Ovary (tissue), 3 donors: ENCODE results near the gene MAPK10.

Experiments
- EP300 ChIP-seq: sonication (generic); formaldehyde crosslinking; IDR thresholded peaks from one replicate; pipeline ENCODE4 v1.6.1; 2017; ENCODE audit warnings: antibody characterized with exemption
- POLR2A ChIP-seq: fragments of 450-650 bp; IDR thresholded peaks from one replicate; pipeline ENCODE4 v1.6.1; 2017; ENCODE audit warnings: antibody characterized with exemption, mild to moderate bottlenecking, moderate library complexity
- TF ChIP-seq, protein P1 (sequence below), 3 donors: fragments of 450-650 bp in 2 of 3; fragments of 200-600 bp in 1 of 3; IDR thresholded peaks; one replicate each; pipeline versions ENCODE4 v1.5.1 to v1.8.0; 2016 to 2022; ENCODE audit warnings: antibody characterized with exemption in 3 of 3, mild to moderate bottlenecking in 1 of 3
- donor health status: DM: no; HTN: no; CAD: no.

DNA sequence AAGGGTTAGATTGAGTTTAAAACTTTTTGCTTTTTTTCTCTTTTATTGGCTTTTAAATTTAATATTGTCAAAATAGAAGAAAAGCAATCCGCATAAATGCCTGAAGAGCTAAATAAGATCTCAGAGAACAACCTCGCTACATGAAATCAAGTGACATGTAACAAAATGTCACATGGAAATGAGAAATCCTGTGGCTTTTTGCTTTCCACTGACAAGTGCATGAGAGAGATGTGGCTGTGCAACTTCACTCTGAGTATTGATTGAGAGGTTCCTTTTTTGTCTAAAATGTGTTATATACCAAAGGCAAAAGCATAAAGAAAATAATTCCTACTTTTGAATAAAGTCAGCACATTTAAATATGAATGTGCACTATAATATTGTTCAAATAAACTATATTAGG, 263.5 kb downstream of the MAPK10 start:
- TF ChIP-seq, protein P1, sequence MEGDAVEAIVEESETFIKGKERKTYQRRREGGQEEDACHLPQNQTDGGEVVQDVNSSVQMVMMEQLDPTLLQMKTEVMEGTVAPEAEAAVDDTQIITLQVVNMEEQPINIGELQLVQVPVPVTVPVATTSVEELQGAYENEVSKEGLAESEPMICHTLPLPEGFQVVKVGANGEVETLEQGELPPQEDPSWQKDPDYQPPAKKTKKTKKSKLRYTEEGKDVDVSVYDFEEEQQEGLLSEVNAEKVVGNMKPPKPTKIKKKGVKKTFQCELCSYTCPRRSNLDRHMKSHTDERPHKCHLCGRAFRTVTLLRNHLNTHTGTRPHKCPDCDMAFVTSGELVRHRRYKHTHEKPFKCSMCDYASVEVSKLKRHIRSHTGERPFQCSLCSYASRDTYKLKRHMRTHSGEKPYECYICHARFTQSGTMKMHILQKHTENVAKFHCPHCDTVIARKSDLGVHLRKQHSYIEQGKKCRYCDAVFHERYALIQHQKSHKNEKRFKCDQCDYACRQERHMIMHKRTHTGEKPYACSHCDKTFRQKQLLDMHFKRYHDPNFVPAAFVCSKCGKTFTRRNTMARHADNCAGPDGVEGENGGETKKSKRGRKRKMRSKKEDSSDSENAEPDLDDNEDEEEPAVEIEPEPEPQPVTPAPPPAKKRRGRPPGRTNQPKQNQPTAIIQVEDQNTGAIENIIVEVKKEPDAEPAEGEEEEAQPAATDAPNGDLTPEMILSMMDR (IDR thresholded peaks at IDR 0.05): no peak
- no peak for TF ChIP-seq POLR2A
- TF ChIP-seq EP300: no peak
